HCT116 (cell line): ENCODE data around the gene PKDCC. TPM values are rescaled to one million over a fixed set of nuclear protein-coding genes. Genes with fewer than 3 reads are reported as not detected.

Source experiments
- ATAC-seq: fragments of 200-7000 bp; cut with Tn5 transposase; 2 replicates; pipeline ENCODE4 v1.9.1; 2020; ENCODE audit warnings: mild to moderate bottlenecking, moderate library complexity
- BruUV-seq: library from RNA; stranded (reverse); fragments of 400-500 nt; replicated peaks from 2 replicates; lab custom pipeline; 2021; lab: Mats Ljungman, UMichigan
- CTCF ChIA-PET: fragments of 300-600 bp; sonication (Branson Sonifier 250); formaldehyde crosslinking; loops from one replicate; lab custom pipeline; 2021; ENCODE audit warnings: antibody characterized with exemption; lab: Charles Lee
- POLR2A ChIA-PET: fragments of 300-600, 350-600 bp; sonication (Branson Sonifier 250); formaldehyde crosslinking; loops from one replicate; lab custom pipeline; 2021; ENCODE audit warnings: antibody characterized with exemption; lab: Charles Lee
- RAD21 ChIA-PET, 2 experiments: fragments of 300-600 bp; sonication (Branson Sonifier 250); formaldehyde crosslinking; loops; one replicate each; lab custom pipeline; 2023; ENCODE audit warnings: low total read pairs in 2 of 2; ENCODE audit not compliant: uncharacterized antibody in 2 of 2, unreplicated experiment in 2 of 2, low non-redundant PET in 1 of 2; lab: Charles Lee
- DNase-seq: peaks from one replicate; pipeline ENCODE4 v3.0.0-alpha.2; 2010; ENCODE audit warnings: low read depth, low spot score
- H2AFZ ChIP-seq: fragments of 200-600 bp; shearing (Covaris generic), sonication (generic); 2 replicates; pipeline ENCODE4 v1.6.1; 2017; ENCODE audit warnings: low read depth, mixed run types, mixed read lengths, antibody characterized with exemption, low read length; ENCODE audit not compliant: poor library complexity, severe bottlenecking
- H3K27ac ChIP-seq: 2 replicates; pipeline ENCODE4 v1.5.1; 2012; ENCODE audit warnings: low read depth, low read length
- H3K27me3 ChIP-seq: fragments of 200-600 bp; sonication (generic); 2 replicates; pipeline ENCODE4 v1.6.1; 2016; ENCODE audit warnings: mixed run types, low read length, mixed read lengths; ENCODE audit not compliant: insufficient read depth
- H3K36me3 ChIP-seq, 2 experiments: fragments of 200-500 bp in 1 of 2; fragments of 200-600 bp in 1 of 2; sonication (Bioruptor generic) in 1 of 2; sonication (generic) in 1 of 2; 2 replicates each; pipeline versions ENCODE4 v1.5.1 to v1.6.1; 2014 to 2016; ENCODE audit warnings: low read length in 2 of 2, inconsistent platforms in 1 of 2, mixed read lengths in 1 of 2, mixed run types in 1 of 2; ENCODE audit not compliant: insufficient read depth in 2 of 2, control insufficient read depth in 1 of 2
- H3K4me1 ChIP-seq, 2 experiments: fragments of 200-600 bp in 1 of 2; sonication (generic) in 1 of 2; 2 replicates each; pipeline versions ENCODE4 v1.5.1 to v1.6.1; 2012 to 2017; ENCODE audit warnings: low read length in 2 of 2, inconsistent platforms in 1 of 2, mild to moderate bottlenecking in 1 of 2, mixed read lengths in 1 of 2, mixed run types in 1 of 2, moderate library complexity in 1 of 2; ENCODE audit not compliant: insufficient read depth in 2 of 2, control insufficient read depth in 1 of 2
- H3K4me2 ChIP-seq: fragments of 200-600 bp; sonication (generic); 2 replicates; pipeline ENCODE4 v1.6.1; 2017; ENCODE audit warnings: mixed run types, low read length, mixed read lengths
- H3K4me3 ChIP-seq, 2 experiments: fragments of 200-600 bp in 1 of 2; sonication (generic) in 1 of 2; replicated peaks in 1 of 2; 2 replicates each; pipeline ENCODE4 v1.5.1; 2011 to 2016; ENCODE audit warnings: low read length in 2 of 2, control low read depth in 1 of 2, low read depth in 1 of 2, mild to moderate bottlenecking in 1 of 2, mixed read lengths in 1 of 2, mixed run types in 1 of 2
- H3K79me2 ChIP-seq: fragments of 200-600 bp; sonication (generic); 2 replicates; pipeline ENCODE4 v1.6.1; 2017; ENCODE audit warnings: mild to moderate bottlenecking, mixed run types, low read length, moderate library complexity, mixed read lengths; ENCODE audit not compliant: insufficient read depth
- H3K9ac ChIP-seq: fragments of 200-600 bp; sonication (generic); 2 replicates; pipeline ENCODE4 v1.6.1; 2016; ENCODE audit warnings: low read length, mixed read lengths
- H3K9me2 ChIP-seq: fragments of 200-600 bp; sonication (generic), shearing (Covaris generic); 2 replicates; pipeline ENCODE4 v1.6.1; 2017; ENCODE audit warnings: mixed run types, mild to moderate bottlenecking, moderate library complexity; ENCODE audit not compliant: insufficient read depth
- H3K9me3 ChIP-seq, 2 experiments: fragments of 200-500 bp in 1 of 2; fragments of 200-600 bp in 1 of 2; sonication (Bioruptor generic) in 1 of 2; sonication (generic) in 1 of 2; 2 replicates each; pipeline ENCODE4 v1.6.1; 2014 to 2017; ENCODE audit warnings: low read length in 2 of 2, mixed read lengths in 2 of 2, inconsistent platforms in 1 of 2, low read depth in 1 of 2, mild to moderate bottlenecking in 1 of 2, mixed run types in 1 of 2, moderate library complexity in 1 of 2; ENCODE audit not compliant: control insufficient read depth in 1 of 2, insufficient read depth in 1 of 2
- H4K20me1 ChIP-seq: fragments of 200-600 bp; sonication (generic), shearing (Covaris generic); 2 replicates; pipeline ENCODE4 v1.6.1; 2017; ENCODE audit warnings: mixed run types, mild to moderate bottlenecking, moderate library complexity; ENCODE audit not compliant: insufficient read depth
- CBX3 ChIP-seq: IDR thresholded peaks from 2 replicates; pipeline ENCODE4 v1.6.1; 2012; ENCODE audit warnings: low read depth
- MAX ChIP-seq: IDR thresholded peaks from 2 replicates; pipeline ENCODE4 v1.6.1; 2012
- RAD21 ChIP-seq: IDR thresholded peaks from 2 replicates; pipeline ENCODE4 v1.6.1; 2012; ENCODE audit warnings: low read depth, mild to moderate bottlenecking
- REST ChIP-seq: IDR thresholded peaks from 2 replicates; pipeline ENCODE4 v1.6.1; 2012; ENCODE audit warnings: low read depth
- SIN3A ChIP-seq: IDR thresholded peaks from 2 replicates; pipeline ENCODE4 v1.6.1; 2012; ENCODE audit warnings: low read depth
- ZFX ChIP-seq: fragments of 450-650 bp; IDR thresholded peaks from 2 replicates; pipeline ENCODE4 v1.6.1; 2017
- intact Hi-C: fragments of 100-400 bp; cut with micrococcal nuclease; formaldehyde crosslinking; loops from 2 replicates; pipeline ENCODE4 v1.10.0; 2022
- total RNA-seq: library from RNA; stranded (reverse); gene quantifications from one replicate; pipeline ENCODE4 v1.2.1, GENCODE V29; 2021; ENCODE audit not compliant: unreplicated experiment

PKDCC gene
- total RNA-seq, 1 experiment from 2014 or later, result 0.84 TPM

GRCh38 chr2:42072349-42073118, 24.7 kb downstream of the PKDCC start:
- H3K9ac ChIP-seq, result no peak overlapping the region
- H3K36me3 ChIP-seq, result no peaks in the 10 kb centered on the region
- RAD21 ChIA-PET, result no interaction called here
- POLR2A ChIA-PET, result no interaction called here
- no peak overlapping the region for H3K4me2 ChIP-seq
- BruUV-seq, result no TSS peak
- no peaks in the 10 kb centered on the region for H4K20me1 ChIP-seq
- no peaks in the 10 kb centered on the region for H3K9me3 ChIP-seq
- intact Hi-C loops, result no loop called here
- CTCF ChIA-PET, result interaction anchor here (1.2 kb wide), 1 partner anchor 219 kb away, joined by 3 read pairs; no protein-coding TSS in a partner anchor
- ATAC-seq (0 out of 2 replicates have a peak, but pooled peaks have one; percentile 37), DNase-seq (no peak)
- no peaks in the 10 kb centered on the region for H3K9me2 ChIP-seq
- H3K27ac ChIP-seq, result no peak overlapping the region
- no peak overlapping the region for H3K4me3 ChIP-seq
- H2AFZ ChIP-seq, result no peak overlapping the region
- TF ChIP-seq RAD21 (peak; percentile 17; the same call in 1 of the 2 replicates), CBX3 (no peak)
- H3K79me2 ChIP-seq, result no peaks in the 10 kb centered on the region
- H3K4me1 ChIP-seq, result no peaks in the 10 kb centered on the region
- peaks cover 29% of the 10 kb centered on the region; the same call in 1 of the 2 replicates for H3K27me3 ChIP-seq

GRCh38 chr2:42073739-42074503, 26.1 kb downstream of the PKDCC start:
- BruUV-seq, result no TSS peak
- Histone ChIP-seq H3K27ac (no peak overlapping the region), H3K9me3 (no peaks in the 10 kb centered on the region), H2AFZ (no peak overlapping the region), H3K9me2 (no peaks in the 10 kb centered on the region), H3K27me3 (peaks cover 23% of the 10 kb centered on the region; the same call in 1 of the 2 replicates), H3K4me3 (no peak overlapping the region), H3K36me3 (no peaks in the 10 kb centered on the region), H3K4me2 (no peak overlapping the region), H3K9ac (no peak overlapping the region), H3K79me2 (no peaks in the 10 kb centered on the region), H4K20me1 (no peaks in the 10 kb centered on the region), H3K4me1 (no peaks in the 10 kb centered on the region)
- RAD21 ChIA-PET, result no interaction called here
- TF ChIP-seq SIN3A (no peak), MAX (no peak), REST (no peak), ZFX (no peak)
- CTCF ChIA-PET, result interaction anchor here (1.8 kb wide), 1 partner anchor 204 kb away, joined by 5 read pairs; no protein-coding TSS in a partner anchor
- intact Hi-C loops, result no loop called here
- DNase-seq, result no peak
- no peak for ATAC-seq
- POLR2A ChIA-PET, result no interaction called here
